HK-2 (cell line): ENCODE measurements around the gene FMNL2.

ENCODE experiments used
- DNase-seq: peaks from one replicate; pipeline ENCODE4 v3.0.0-alpha.2; 2018; ENCODE audit not compliant: unreplicated experiment

Gene FMNL2

GRCh38 chr2:152493945-152494528, 159.1 kb downstream of the FMNL2 start:
- DNase-seq: no peak

GRCh38 chr2:152496371-152496770, 161.4 kb downstream of the FMNL2 start:
- DNase-seq: no peak

GRCh38 chr2:152497481-152498052, 162.6 kb downstream of the FMNL2 start:
- peak; percentile 61 for DNase-seq

- no peak for DNase-seq
These were observed 164.4 kb downstream of the FMNL2 start for GRCh38 chr2:152499331-152499816.

- DNase-seq: no peak
These were observed 165.1 kb downstream of the FMNL2 start for GRCh38 chr2:152499896-152500735.

- DNase-seq: no peak
These were observed 165.8 kb downstream of the FMNL2 start for GRCh38 chr2:152500772-152501171.

GRCh38 chr2:152501666-152502065, 166.7 kb downstream of the FMNL2 start:
- DNase-seq: no peak

- DNase-seq: peak; percentile 30
These were observed 169.6 kb downstream of the FMNL2 start for GRCh38 chr2:152504618-152505017.

- DNase-seq: peak; percentile 73
These were observed 170.5 kb downstream of the FMNL2 start for GRCh38 chr2:152505495-152505906.

GRCh38 chr2:152506843-152507242, 171.9 kb downstream of the FMNL2 start:
- peak; percentile 45 for DNase-seq

- no peak for DNase-seq
These were observed 172.9 kb downstream of the FMNL2 start for GRCh38 chr2:152507907-152508306.

- no peak for DNase-seq
These were observed 173.5 kb downstream of the FMNL2 start for GRCh38 chr2:152508446-152508845.

- DNase-seq: no peak
These were observed 175.0 kb downstream of the FMNL2 start for GRCh38 chr2:152509772-152510491.

GRCh38 chr2:152510621-152511020, 175.6 kb downstream of the FMNL2 start:
- DNase-seq: no peak

GRCh38 chr2:152511981-152512380, 177.0 kb downstream of the FMNL2 start:
- no peak for DNase-seq

- no peak for DNase-seq
These were observed 178.1 kb downstream of the FMNL2 start for GRCh38 chr2:152513029-152513428.

- peak; percentile 51 for DNase-seq
These were observed 178.7 kb downstream of the FMNL2 start for GRCh38 chr2:152513681-152514080.

GRCh38 chr2:152518034-152518433, 183.1 kb downstream of the FMNL2 start:
- DNase-seq: no peak

GRCh38 chr2:152518641-152519580, 183.9 kb downstream of the FMNL2 start:
- DNase-seq: no peak

- no peak for DNase-seq
These were observed 184.6 kb downstream of the FMNL2 start for GRCh38 chr2:152519581-152519952.

GRCh38 chr2:152520759-152521158, 185.8 kb downstream of the FMNL2 start:
- no peak for DNase-seq
